HepG2 (cell line): ENCODE measurements around the gene TOB1. TPM values are rescaled to one million over a fixed set of nuclear protein-coding genes. Genes with fewer than 3 reads are reported as not detected.

Experiments used
- ARHGAP35 ChIP-seq: sonication (generic); formaldehyde crosslinking; IDR thresholded peaks from 2 replicates; pipeline ENCODE4 v1.9.0; 2022; ENCODE audit warnings: mild to moderate bottlenecking, inconsistent platforms, moderate library complexity, missing genetic modification reagents, borderline replicate concordance
- EHMT2 ChIP-seq: fragments of 200-600 bp; sonication (generic); IDR thresholded peaks from 2 replicates; pipeline ENCODE4 v1.7.0; 2017; ENCODE audit warnings: antibody characterized with exemption, low read depth, low read length, borderline replicate concordance
- MEF2D ChIP-seq: sonication (generic); formaldehyde crosslinking; IDR thresholded peaks from 2 replicates; pipeline ENCODE4 v1.5.1; 2020; ENCODE audit warnings: mild to moderate bottlenecking, missing genetic modification reagents
- PAXIP1 ChIP-seq: sonication (generic); formaldehyde crosslinking; conservative IDR thresholded peaks from 2 replicates; pipeline ENCODE4 v1.4.0; 2020; ENCODE audit warnings: mild to moderate bottlenecking, missing genetic modification reagents, moderate library complexity
- U2AF1 ChIP-seq: fragments of 200-400 bp; formaldehyde crosslinking; optimal IDR thresholded peaks from 2 replicates; pipeline ENCODE3; 2017; ENCODE audit warnings: mild to moderate bottlenecking, low read depth, low read length
- ZNF160 ChIP-seq: sonication (generic); formaldehyde crosslinking; IDR thresholded peaks from 2 replicates; pipeline ENCODE4 v1.8.0; 2022; ENCODE audit warnings: mild to moderate bottlenecking, inconsistent platforms, missing genetic modification reagents
- ZNF253 ChIP-seq: sonication (generic); formaldehyde crosslinking; IDR thresholded peaks from 2 replicates; pipeline ENCODE4 v1.8.0; 2022; ENCODE audit warnings: mild to moderate bottlenecking, missing genetic modification reagents, borderline replicate concordance
- ZNF276 ChIP-seq: sonication (generic); formaldehyde crosslinking; IDR thresholded peaks from 2 replicates; pipeline ENCODE4 v1.4.0; 2020; ENCODE audit warnings: mild to moderate bottlenecking, low read depth, missing genetic modification reagents
- ZNF350 ChIP-seq: sonication (generic); formaldehyde crosslinking; IDR thresholded peaks from 2 replicates; pipeline ENCODE4 v1.4.0; 2020; ENCODE audit warnings: mild to moderate bottlenecking, low read depth, missing genetic modification reagents, borderline replicate concordance
- ZNF629 ChIP-seq: sonication (generic); formaldehyde crosslinking; conservative IDR thresholded peaks from 2 replicates; pipeline ENCODE4 v1.5.0; 2020; ENCODE audit warnings: missing genetic modification reagents
- ZNF891 ChIP-seq: sonication (generic); formaldehyde crosslinking; IDR thresholded peaks from 2 replicates; pipeline ENCODE4 v1.5.0; 2020; ENCODE audit warnings: mild to moderate bottlenecking, missing genetic modification reagents
- polyA plus RNA-seq, 8 experiments: library from polyadenylated mRNA; depleted of rRNA in 3 of 8; stranded (reverse) in 7 of 8; unstranded in 1 of 8; fragments of >200 nt; fragmentation: Illumina TruSeq in 4 of 8; extraction: Trizol in 4 of 8; gene quantifications; 2 replicates each; pipeline versions ENCODE4 v1.2.1 to v1.2.3, GENCODE V29; 2011 to 2016; ENCODE audit warnings: low read depth in 4 of 8, missing spikeins in 1 of 8, mixed read lengths in 1 of 8; ENCODE audit not compliant: insufficient read depth in 1 of 8
- total RNA-seq, 5 experiments: library from RNA; depleted of rRNA; stranded (reverse); fragments of >200 nt; fragmentation: Illumina TruSeq; extraction: Trizol; gene quantifications; 2 replicates each; pipeline ENCODE4 v1.2.3, GENCODE V29; 2016; ENCODE audit warnings: low read depth in 1 of 5
- TF ChIP-seq, protein P1 (sequence below): sonication (generic); formaldehyde crosslinking; IDR thresholded peaks from 2 replicates; pipeline ENCODE4 v1.8.0; 2022; ENCODE audit warnings: missing genetic modification reagents, mild to moderate bottlenecking, moderate library complexity, borderline replicate concordance
- TF ChIP-seq, protein P2 (sequence below): sonication (generic); formaldehyde crosslinking; IDR thresholded peaks from 2 replicates; pipeline ENCODE4 v1.5.1; 2020; ENCODE audit warnings: mild to moderate bottlenecking, missing genetic modification reagents, moderate library complexity

TOB1 gene
- total and polyA plus RNA-seq, 2 of the 13 experiments (the other 11 are each of a cell fraction or from before 2014, with no cell fraction given) = 21.9 to 57.7 TPM

- TF ChIP-seq ZNF253 (CRISPR knock-in tag) (0 out of 2 replicates have a peak, but pooled peaks have one; percentile 66), ZNF350 (peak; percentile 51; the same call in 1 of the 2 replicates), MEF2D (CRISPR knock-in tag) (peak; percentile 78), ZNF276 (CRISPR knock-in tag) (no peak), U2AF1 (no peak), PAXIP1 (CRISPR knock-in tag) (peak; percentile 79), EHMT2 (no peak), ZNF160 (CRISPR knock-in tag) (0 out of 2 replicates have a peak, but pooled peaks have one; percentile 11), ZNF891 (CRISPR knock-in tag) (peak; percentile 44; the same call in 1 of the 2 replicates), ZNF629 (CRISPR knock-in tag) (no peak), ARHGAP35 (peak; percentile 86)
- TF ChIP-seq, protein P1, sequence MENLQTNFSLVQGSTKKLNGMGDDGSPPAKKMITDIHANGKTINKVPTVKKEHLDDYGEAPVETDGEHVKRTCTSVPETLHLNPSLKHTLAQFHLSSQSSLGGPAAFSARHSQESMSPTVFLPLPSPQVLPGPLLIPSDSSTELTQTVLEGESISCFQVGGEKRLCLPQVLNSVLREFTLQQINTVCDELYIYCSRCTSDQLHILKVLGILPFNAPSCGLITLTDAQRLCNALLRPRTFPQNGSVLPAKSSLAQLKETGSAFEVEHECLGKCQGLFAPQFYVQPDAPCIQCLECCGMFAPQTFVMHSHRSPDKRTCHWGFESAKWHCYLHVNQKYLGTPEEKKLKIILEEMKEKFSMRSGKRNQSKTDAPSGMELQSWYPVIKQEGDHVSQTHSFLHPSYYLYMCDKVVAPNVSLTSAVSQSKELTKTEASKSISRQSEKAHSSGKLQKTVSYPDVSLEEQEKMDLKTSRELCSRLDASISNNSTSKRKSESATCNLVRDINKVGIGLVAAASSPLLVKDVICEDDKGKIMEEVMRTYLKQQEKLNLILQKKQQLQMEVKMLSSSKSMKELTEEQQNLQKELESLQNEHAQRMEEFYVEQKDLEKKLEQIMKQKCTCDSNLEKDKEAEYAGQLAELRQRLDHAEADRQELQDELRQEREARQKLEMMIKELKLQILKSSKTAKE (CRISPR knock-in tag) = peak; percentile 70; the same call in 1 of the 2 replicates
- TF ChIP-seq, protein P2, sequence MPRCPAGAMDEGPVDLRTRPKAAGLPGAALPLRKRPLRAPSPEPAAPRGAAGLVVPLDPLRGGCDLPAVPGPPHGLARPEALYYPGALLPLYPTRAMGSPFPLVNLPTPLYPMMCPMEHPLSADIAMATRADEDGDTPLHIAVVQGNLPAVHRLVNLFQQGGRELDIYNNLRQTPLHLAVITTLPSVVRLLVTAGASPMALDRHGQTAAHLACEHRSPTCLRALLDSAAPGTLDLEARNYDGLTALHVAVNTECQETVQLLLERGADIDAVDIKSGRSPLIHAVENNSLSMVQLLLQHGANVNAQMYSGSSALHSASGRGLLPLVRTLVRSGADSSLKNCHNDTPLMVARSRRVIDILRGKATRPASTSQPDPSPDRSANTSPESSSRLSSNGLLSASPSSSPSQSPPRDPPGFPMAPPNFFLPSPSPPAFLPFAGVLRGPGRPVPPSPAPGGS (CRISPR knock-in tag) = 0 out of 2 replicates have a peak, but pooled peaks have one; percentile 37
Measured at GRCh38 chr17:50867363-50868139, 1.4 kb upstream of the TOB1 start (continued).
